ENCODE results near the gene UGT1A7. TPM values are rescaled to one million over a fixed set of nuclear protein-coding genes. Genes with fewer than 3 reads are reported as not detected.

The UGT1A7 gene
- total and polyA plus RNA-seq, 2 donors from 2014 or later = 0.35 to 1.3 TPM

DNA sequence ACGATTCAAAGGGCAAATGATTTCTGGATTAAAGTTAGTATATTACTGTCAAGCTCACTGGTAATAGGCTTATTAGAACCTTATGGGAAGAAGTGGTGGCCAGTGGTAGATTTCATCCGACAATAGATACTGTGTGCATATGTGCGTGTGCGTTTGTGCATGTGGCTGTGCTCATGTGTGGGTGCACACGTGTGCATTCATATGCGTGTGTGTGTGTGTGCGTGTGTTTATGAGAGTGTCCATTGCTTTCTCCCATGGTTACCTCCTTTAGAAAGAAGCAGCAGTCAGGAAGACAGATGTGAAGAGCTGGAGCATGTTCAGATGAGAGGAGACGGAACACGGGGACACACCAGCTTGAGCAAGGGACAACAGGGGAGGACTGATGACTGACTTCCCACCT, 87.6 kb downstream of the UGT1A7 start:
- Histone ChIP-seq H3K27ac (ENCODE audit: low read depth in 2 of 2, low read length in 2 of 2) (no peak overlapping the region), H3K9me3 (ENCODE audit: control insufficient read depth in 2 of 3, insufficient read depth in 1 of 3, low read length in 3 of 3) (no peaks in the 10 kb centered on the region), H3K9ac (ENCODE audit: low read length in 3 of 3) (no peak overlapping the region), H3K36me3 (ENCODE audit: control insufficient read depth in 2 of 3, insufficient read depth in 3 of 3, low read length in 3 of 3) (peaks cover 0 to 35% (median 16%) of the 10 kb centered on the region in 3 donors), H3K27me3 (ENCODE audit: control insufficient read depth, insufficient read depth, low read length) (no peaks in the 10 kb centered on the region), H3K4me1 (ENCODE audit: control insufficient read depth in 2 of 3, insufficient read depth in 2 of 3, low read depth in 1 of 3, low read length in 3 of 3) (no peaks in the 10 kb centered on the region), H3K4me3 (ENCODE audit: low read length in 3 of 3) (no peak overlapping the region)
- TF ChIP-seq, protein P1, sequence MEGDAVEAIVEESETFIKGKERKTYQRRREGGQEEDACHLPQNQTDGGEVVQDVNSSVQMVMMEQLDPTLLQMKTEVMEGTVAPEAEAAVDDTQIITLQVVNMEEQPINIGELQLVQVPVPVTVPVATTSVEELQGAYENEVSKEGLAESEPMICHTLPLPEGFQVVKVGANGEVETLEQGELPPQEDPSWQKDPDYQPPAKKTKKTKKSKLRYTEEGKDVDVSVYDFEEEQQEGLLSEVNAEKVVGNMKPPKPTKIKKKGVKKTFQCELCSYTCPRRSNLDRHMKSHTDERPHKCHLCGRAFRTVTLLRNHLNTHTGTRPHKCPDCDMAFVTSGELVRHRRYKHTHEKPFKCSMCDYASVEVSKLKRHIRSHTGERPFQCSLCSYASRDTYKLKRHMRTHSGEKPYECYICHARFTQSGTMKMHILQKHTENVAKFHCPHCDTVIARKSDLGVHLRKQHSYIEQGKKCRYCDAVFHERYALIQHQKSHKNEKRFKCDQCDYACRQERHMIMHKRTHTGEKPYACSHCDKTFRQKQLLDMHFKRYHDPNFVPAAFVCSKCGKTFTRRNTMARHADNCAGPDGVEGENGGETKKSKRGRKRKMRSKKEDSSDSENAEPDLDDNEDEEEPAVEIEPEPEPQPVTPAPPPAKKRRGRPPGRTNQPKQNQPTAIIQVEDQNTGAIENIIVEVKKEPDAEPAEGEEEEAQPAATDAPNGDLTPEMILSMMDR (IDR thresholded peaks at IDR 0.05; ENCODE audit: borderline replicate concordance, extremely low read depth, insufficient read depth) = no peak
- DNase-seq (no peak), FAIRE-seq (no peak)
- intact Hi-C loops (cut with DNase I) = no loop called here

DNA sequence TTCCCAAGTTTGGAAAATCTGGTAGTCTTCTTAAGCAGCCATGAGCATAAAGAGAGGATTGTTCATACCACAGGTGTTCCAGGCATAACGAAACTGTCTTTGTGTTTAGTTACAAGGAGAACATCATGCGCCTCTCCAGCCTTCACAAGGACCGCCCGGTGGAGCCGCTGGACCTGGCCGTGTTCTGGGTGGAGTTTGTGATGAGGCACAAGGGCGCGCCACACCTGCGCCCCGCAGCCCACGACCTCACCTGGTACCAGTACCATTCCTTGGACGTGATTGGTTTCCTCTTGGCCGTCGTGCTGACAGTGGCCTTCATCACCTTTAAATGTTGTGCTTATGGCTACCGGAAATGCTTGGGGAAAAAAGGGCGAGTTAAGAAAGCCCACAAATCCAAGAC, 90.5 kb downstream of the UGT1A7 start:
- peaks cover 0 to 3% (median 0%) of the 10 kb centered on the region in 3 donors for H3K9me3 ChIP-seq (ENCODE audit: control insufficient read depth in 2 of 3, insufficient read depth in 1 of 3, low read length in 3 of 3)
- H3K4me3 ChIP-seq (ENCODE audit: low read length in 3 of 3) = no peak overlapping the region
- no peak overlapping the region for H3K9ac ChIP-seq (ENCODE audit: low read length in 3 of 3)
- DNase-seq = no peak
- TF ChIP-seq, protein P1 (IDR thresholded peaks at IDR 0.05; ENCODE audit: borderline replicate concordance, extremely low read depth, insufficient read depth) = no peak
- peaks cover 0 to 35% (median 16%) of the 10 kb centered on the region in 3 donors for H3K36me3 ChIP-seq (ENCODE audit: control insufficient read depth in 2 of 3, insufficient read depth in 3 of 3, low read length in 3 of 3)
- no peaks in the 10 kb centered on the region for H3K4me1 ChIP-seq (ENCODE audit: control insufficient read depth in 2 of 3, insufficient read depth in 2 of 3, low read depth in 1 of 3, low read length in 3 of 3)
- intact Hi-C loops (cut with DNase I) = no loop called here
- FAIRE-seq = no peak
- no peak overlapping the region for H3K27ac ChIP-seq (ENCODE audit: low read depth in 2 of 2, low read length in 2 of 2)
- no peaks in the 10 kb centered on the region for H3K27me3 ChIP-seq (ENCODE audit: control insufficient read depth, insufficient read depth, low read length)

DNA sequence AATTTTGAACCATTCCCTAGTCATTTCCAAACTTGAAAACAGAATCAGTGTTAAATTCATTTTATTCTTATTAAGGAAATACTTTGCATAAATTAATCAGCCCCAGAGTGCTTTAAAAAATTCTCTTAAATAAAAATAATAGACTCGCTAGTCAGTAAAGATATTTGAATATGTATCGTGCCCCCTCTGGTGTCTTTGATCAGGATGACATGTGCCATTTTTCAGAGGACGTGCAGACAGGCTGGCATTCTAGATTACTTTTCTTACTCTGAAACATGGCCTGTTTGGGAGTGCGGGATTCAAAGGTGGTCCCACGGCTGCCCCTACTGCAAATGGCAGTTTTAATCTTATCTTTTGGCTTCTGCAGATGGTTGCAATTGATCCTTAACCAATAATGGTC, 90.9 kb downstream of the UGT1A7 start:
- Histone ChIP-seq H3K9ac (ENCODE audit: low read length in 3 of 3) (no peak overlapping the region), H3K27me3 (ENCODE audit: control insufficient read depth, insufficient read depth, low read length) (no peaks in the 10 kb centered on the region), H3K9me3 (ENCODE audit: control insufficient read depth in 2 of 3, insufficient read depth in 1 of 3, low read length in 3 of 3) (peaks cover 0 to 3% (median 0%) of the 10 kb centered on the region in 3 donors), H3K4me1 (ENCODE audit: control insufficient read depth in 2 of 3, insufficient read depth in 2 of 3, low read depth in 1 of 3, low read length in 3 of 3) (no peaks in the 10 kb centered on the region), H3K4me3 (ENCODE audit: low read length in 3 of 3) (no peak overlapping the region), H3K27ac (ENCODE audit: low read depth in 2 of 2, low read length in 2 of 2) (no peak overlapping the region), H3K36me3 (ENCODE audit: control insufficient read depth in 2 of 3, insufficient read depth in 3 of 3, low read length in 3 of 3) (peaks cover 0 to 33% (median 16%) of the 10 kb centered on the region in 3 donors)
- no peak for DNase-seq
- TF ChIP-seq, protein P1 (IDR thresholded peaks at IDR 0.05; ENCODE audit: borderline replicate concordance, extremely low read depth, insufficient read depth) = no peak
- intact Hi-C loops (cut with DNase I) = no loop called here
- no peak for FAIRE-seq

GRCh38 chr2:233773854-233774253, 92.2 kb downstream of the UGT1A7 start:
- no peak overlapping the region for H3K9ac ChIP-seq (ENCODE audit: low read length in 3 of 3)
- H3K27ac ChIP-seq (ENCODE audit: low read depth in 2 of 2, low read length in 2 of 2) = no peak overlapping the region
- no peaks in the 10 kb centered on the region for H3K4me1 ChIP-seq (ENCODE audit: control insufficient read depth in 2 of 3, insufficient read depth in 2 of 3, low read depth in 1 of 3, low read length in 3 of 3)
- peaks cover 0 to 26% (median 13%) of the 10 kb centered on the region in 3 donors for H3K36me3 ChIP-seq (ENCODE audit: control insufficient read depth in 2 of 3, insufficient read depth in 3 of 3, low read length in 3 of 3)
- H3K27me3 ChIP-seq (ENCODE audit: control insufficient read depth, insufficient read depth, low read length) = no peaks in the 10 kb centered on the region
- intact Hi-C loops (cut with DNase I) = no loop called here
- FAIRE-seq (no peak), DNase-seq (no peak)
- H3K9me3 ChIP-seq (ENCODE audit: control insufficient read depth in 2 of 3, insufficient read depth in 1 of 3, low read length in 3 of 3) = peaks cover 0 to 3% (median 0%) of the 10 kb centered on the region in 3 donors
- TF ChIP-seq, protein P1 (IDR thresholded peaks at IDR 0.05; ENCODE audit: borderline replicate concordance, extremely low read depth, insufficient read depth) = no peak
- no peak overlapping the region for H3K4me3 ChIP-seq (ENCODE audit: low read length in 3 of 3)
